Stimulated activated effector memory CD8-positive, alpha-beta T cell treated with anti-CD3 and anti-CD28 coated beads, Interleukin-12 subunit alpha, Interleukin-12 subunit beta, amount 100 ng/mL, for 72 hours (primary cell): ENCODE measurements around the gene MRPL51.
"Not testable (repeated sequence)": the region's sequence is repeated elsewhere in the genome, so short reads cannot be mapped to it uniquely, and the experiment has no call there.

Experiments
- ATAC-seq: fragments of 150-1000 bp; cut with Tn5 transposase; 2 replicates; pipeline ENCODE4 v1.10.0; 2021
- DNase-seq, 2 donors: peaks; one replicate each; pipeline ENCODE4 v3.0.0; 2021 to 2022; ENCODE audit warnings: low spot score in 2 of 2
- H3K27ac Mint-ChIP-seq: one replicate; pipeline ENCODE4 v1.8.0; 2022; ENCODE audit warnings: mild to moderate bottlenecking, mixed read lengths
- H3K36me3 Mint-ChIP-seq: one replicate; pipeline ENCODE4 v1.8.0; 2022; ENCODE audit warnings: mild to moderate bottlenecking, mixed read lengths
- H3K4me1 Mint-ChIP-seq: one replicate; pipeline ENCODE4 v1.8.0; 2022; ENCODE audit warnings: mixed read lengths
- H3K4me3 Mint-ChIP-seq: one replicate; pipeline ENCODE4 v1.8.0; 2022; ENCODE audit warnings: mild to moderate bottlenecking, mixed read lengths
- H3K9me3 Mint-ChIP-seq: one replicate; pipeline ENCODE4 v1.8.0; 2022; ENCODE audit warnings: mixed read lengths

The MRPL51 gene

GRCh38 chr12:6520186-6520585, 27.1 kb upstream of the MRPL51 start:
- Mint-ChIP-seq H3K27ac (peak overlapping the region; percentile 72), H3K9me3 (no peaks in the 10 kb centered on the region), H3K36me3 (peaks cover 100% of the 10 kb centered on the region), H3K4me1 (no peaks in the 10 kb centered on the region), H3K4me3 (no peak overlapping the region)
- ATAC-seq, result no peak
- DNase-seq, result no peak

- Mint-ChIP-seq H3K9me3 (no peaks in the 10 kb centered on the region), H3K27ac (no peak overlapping the region), H3K36me3 (peaks cover 88% of the 10 kb centered on the region), H3K4me3 (no peak overlapping the region), H3K4me1 (no peaks in the 10 kb centered on the region)
- DNase-seq, result no peak
- ATAC-seq, result no peak
These were observed 15.0 kb upstream of the MRPL51 start for GRCh38 chr12:6508087-6508486.

DNA sequence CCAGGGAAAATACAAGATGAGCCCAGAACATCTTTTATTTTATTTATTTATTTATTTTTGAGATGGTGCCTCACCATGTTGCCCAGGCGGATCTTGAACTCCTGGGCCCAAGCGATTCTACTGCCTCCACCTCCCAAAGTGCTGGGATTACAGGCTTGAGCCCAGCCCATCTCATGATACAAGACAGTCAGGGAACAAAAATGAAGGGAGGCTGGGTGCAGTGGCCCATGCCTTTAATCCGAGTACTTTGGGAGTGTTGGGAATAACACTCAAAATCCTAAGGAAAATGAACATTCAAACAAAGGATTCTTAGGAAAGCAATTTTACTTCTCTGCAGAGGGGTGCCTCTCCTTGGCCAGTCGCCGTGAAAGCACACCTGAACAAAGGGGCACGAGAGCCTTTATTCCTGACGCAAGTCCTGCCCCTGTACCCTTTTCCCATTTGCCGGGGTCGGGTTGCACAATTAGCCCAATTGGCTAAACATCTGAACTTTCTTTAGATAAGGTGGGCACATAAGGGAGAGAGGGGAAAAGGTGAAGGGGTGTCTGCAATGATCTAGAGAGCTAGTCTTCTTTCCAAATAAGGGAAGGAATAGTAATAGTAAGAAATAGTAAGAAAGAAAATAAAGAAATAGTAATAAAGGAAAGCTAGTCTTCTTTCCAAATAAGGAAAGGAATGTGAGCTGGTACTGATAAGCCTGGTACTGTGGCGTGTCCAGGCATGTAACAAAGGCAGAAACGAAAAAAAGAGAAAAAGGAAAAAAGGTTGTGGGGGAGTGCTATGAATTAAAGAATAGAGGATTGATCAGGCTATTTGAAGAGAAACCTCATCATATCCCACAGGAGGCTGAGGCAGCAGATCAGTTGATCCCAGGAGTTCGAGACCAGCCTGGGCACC, 14.3 kb upstream of the MRPL51 start:
- Mint-ChIP-seq H3K4me1 (no peaks in the 10 kb centered on the region), H3K36me3 (peaks cover 80% of the 10 kb centered on the region), H3K4me3 (no peak overlapping the region), H3K9me3 (no peaks in the 10 kb centered on the region), H3K27ac (no peak overlapping the region)
- DNase-seq (no peak), ATAC-seq (no peak)

GRCh38 chr12:6500466-6500865, 7.4 kb upstream of the MRPL51 start:
- Mint-ChIP-seq H3K4me1 (peaks cover 8% of the 10 kb centered on the region), H3K9me3 (no peaks in the 10 kb centered on the region), H3K36me3 (peaks cover 14% of the 10 kb centered on the region), H3K27ac (no peak overlapping the region), H3K4me3 (no peak overlapping the region)
- DNase-seq, result no peak
- no peak for ATAC-seq

- H3K9me3 Mint-ChIP-seq, H3K27ac Mint-ChIP-seq, H3K4me3 Mint-ChIP-seq, H3K36me3 Mint-ChIP-seq, ATAC-seq, DNase-seq: not testable (repeated sequence)
- peaks cover 22% of the 10 kb centered on the region for H3K4me1 Mint-ChIP-seq
These were observed 4.2 kb upstream of the MRPL51 start for GRCh38 chr12:6497291-6497690.

- H3K27ac Mint-ChIP-seq, result peak overlapping the region; percentile 98
These were observed 1.9 kb upstream of the MRPL51 start for GRCh38 chr12:6494968-6495367.

GRCh38 chr12:6494258-6494743, 1.2 kb upstream of the MRPL51 start:
- Mint-ChIP-seq H3K36me3 (peaks cover 18% of the 10 kb centered on the region), H3K27ac (peak overlapping the region; percentile 98), H3K9me3 (no peaks in the 10 kb centered on the region), H3K4me3 (peak overlapping the region; percentile 88), H3K4me1 (peaks cover 27% of the 10 kb centered on the region)
- DNase-seq, result no peak
- ATAC-seq, result peak; percentile 55

More at GRCh38 chr12:6494968-6495367, 1.9 kb upstream of the MRPL51 start:
- Mint-ChIP-seq H3K9me3 (no peaks in the 10 kb centered on the region), H3K36me3 (peaks cover 18% of the 10 kb centered on the region), H3K4me3 (peak overlapping the region; percentile 88), H3K4me1 (peaks cover 27% of the 10 kb centered on the region)
- ATAC-seq (no peak), DNase-seq (no peak)

DNA sequence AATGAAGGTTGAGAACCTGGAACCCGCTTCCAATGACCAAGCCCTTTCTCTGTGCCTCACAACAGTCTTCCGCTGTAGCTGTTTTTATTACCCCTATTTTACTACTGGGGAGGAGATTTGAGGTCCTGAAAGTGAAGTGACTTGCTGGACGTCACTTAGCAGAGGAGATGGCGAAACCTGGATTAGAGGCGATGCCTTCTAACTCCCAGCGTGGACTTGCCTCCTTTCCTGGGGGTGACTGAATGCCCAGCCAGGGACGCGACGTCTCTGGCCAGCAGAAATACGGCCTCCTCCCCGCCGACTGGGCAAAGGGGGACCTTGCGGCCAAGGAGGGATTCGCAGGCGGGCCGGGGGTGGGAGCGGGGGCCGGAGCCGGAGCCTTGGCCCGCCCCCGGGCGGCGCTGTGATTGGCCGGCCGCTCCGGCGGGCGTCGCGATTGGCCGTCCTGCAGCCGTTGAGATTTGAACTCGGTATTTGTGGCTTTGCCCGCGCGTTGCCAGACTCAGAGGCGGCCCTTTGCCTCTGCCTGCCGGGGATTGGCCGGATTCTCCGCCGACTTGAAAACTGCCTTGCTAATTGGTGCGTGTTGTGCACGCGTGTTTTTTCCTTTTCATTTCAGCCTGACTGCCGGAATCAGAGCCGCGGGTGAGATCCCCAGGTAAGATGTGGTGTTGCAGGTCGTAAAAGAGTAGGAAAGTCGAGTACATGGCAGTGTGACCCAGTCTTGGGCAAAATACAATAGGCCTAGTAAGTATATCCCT, 615 bp upstream of the MRPL51 start, which contains the start of gene NCAPD2:
Gene NCAPD2 (plus strand): TSS at position 606 of the 761 bp plus-strand sequence. CDS start 997 bp downstream, outside the sequence.
- H3K36me3 Mint-ChIP-seq, result peaks cover 18% of the 10 kb centered on the region
- peak within 1 kb of the TSS; percentile 98 for H3K27ac Mint-ChIP-seq
- ATAC-seq (peak; percentile 92), DNase-seq (peak; percentile 86 to 95)
- peak within 1 kb of the TSS; percentile 88 for H3K4me3 Mint-ChIP-seq
- no peaks in the 10 kb centered on the region for H3K9me3 Mint-ChIP-seq
- H3K4me1 Mint-ChIP-seq, result peaks cover 27% of the 10 kb centered on the region

DNA sequence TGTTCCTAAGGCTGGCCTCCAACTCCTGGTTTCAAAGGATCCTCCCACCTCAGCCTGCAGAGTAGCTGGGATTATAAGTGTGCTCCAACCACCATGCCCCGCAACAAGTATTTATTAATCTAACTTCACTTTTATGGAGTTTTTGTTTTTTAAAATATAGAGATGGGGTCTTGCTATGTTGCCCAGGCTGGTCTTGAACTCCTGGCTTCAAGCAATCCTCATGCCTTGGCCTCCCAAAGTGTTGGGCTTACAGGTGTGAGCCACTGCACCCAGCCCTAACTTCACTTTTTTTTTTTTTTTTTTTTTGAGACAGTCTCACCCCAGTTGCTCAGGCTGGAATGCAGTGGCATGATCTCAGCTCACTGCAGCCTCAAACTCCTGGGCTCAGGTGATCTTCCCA, 2.4 kb downstream of the MRPL51 start:
- Mint-ChIP-seq H3K4me1 (peaks cover 20% of the 10 kb centered on the region), H3K36me3 (peaks cover 18% of the 10 kb centered on the region)
- not testable (repeated sequence) for H3K4me3 Mint-ChIP-seq, H3K27ac Mint-ChIP-seq, DNase-seq, ATAC-seq, H3K9me3 Mint-ChIP-seq

DNA sequence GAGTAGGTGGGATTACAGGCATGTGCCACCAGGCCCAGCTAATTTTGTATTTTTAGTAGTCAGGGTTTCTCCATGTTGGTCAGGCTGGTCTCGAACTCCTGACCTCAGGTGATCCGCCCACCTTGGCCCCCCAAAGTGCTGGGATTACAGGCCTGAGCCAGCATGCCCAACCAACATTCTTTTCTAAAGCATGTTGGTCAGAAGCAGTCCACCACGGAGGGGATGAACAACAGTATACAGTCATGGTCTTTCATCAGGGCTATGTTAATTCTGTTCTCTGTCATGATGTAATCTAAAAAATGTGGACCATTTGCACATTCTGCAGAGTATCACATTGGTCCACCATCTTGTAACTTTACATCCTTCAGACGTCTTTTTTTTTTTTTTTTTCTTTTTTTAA, 3.6 kb downstream of the MRPL51 start:
- no peak overlapping the region for H3K4me3 Mint-ChIP-seq
- H3K36me3 Mint-ChIP-seq, result peaks cover 18% of the 10 kb centered on the region
- DNase-seq (no peak), ATAC-seq (no peak)
- H3K4me1 Mint-ChIP-seq, result peaks cover 9% of the 10 kb centered on the region
- no peaks in the 10 kb centered on the region for H3K9me3 Mint-ChIP-seq
- H3K27ac Mint-ChIP-seq, result no peak overlapping the region

DNA sequence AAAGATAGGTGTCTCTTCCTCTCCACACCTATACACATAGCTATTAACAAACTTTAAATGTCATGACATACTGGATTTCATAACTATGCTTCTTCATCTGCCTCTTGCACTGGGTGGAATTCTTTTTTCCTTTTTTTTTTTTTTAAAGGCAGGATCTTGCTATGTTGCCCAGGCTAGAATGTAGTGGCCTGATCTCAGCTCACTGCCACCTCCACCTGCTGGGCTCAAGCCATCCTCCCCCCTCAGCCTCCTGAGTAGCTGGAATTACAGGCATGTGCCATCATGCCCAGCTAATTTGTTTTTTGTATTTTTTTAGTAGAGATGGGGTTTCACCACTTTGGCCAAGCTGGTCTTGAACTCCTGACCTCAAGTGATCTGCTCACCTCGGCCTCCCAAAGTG, 4.8 kb downstream of the MRPL51 start:
- H3K27ac Mint-ChIP-seq, result no peak overlapping the region
- no peaks in the 10 kb centered on the region for H3K9me3 Mint-ChIP-seq
- H3K4me3 Mint-ChIP-seq, result no peak overlapping the region
- ATAC-seq (no peak), DNase-seq (no peak)
- H3K36me3 Mint-ChIP-seq, result peaks cover 18% of the 10 kb centered on the region
- peaks cover 8% of the 10 kb centered on the region for H3K4me1 Mint-ChIP-seq

- no peaks in the 10 kb centered on the region for H3K36me3 Mint-ChIP-seq
- no peaks in the 10 kb centered on the region for H3K4me1 Mint-ChIP-seq
- H3K27ac Mint-ChIP-seq, result no peak overlapping the region
- no peaks in the 10 kb centered on the region for H3K9me3 Mint-ChIP-seq
- DNase-seq, result no peak
- H3K4me3 Mint-ChIP-seq, result no peak overlapping the region
- ATAC-seq, result no peak
These were observed 14.6 kb downstream of the MRPL51 start for GRCh38 chr12:6478416-6478815.

- not testable (repeated sequence) for H3K9me3 Mint-ChIP-seq, H3K36me3 Mint-ChIP-seq, DNase-seq, H3K4me3 Mint-ChIP-seq, H3K4me1 Mint-ChIP-seq, H3K27ac Mint-ChIP-seq, ATAC-seq
These were observed 15.3 kb downstream of the MRPL51 start for GRCh38 chr12:6477601-6478377.

- H3K9me3 Mint-ChIP-seq, result no peaks in the 10 kb centered on the region
- H3K4me3 Mint-ChIP-seq, result no peak overlapping the region
- H3K36me3 Mint-ChIP-seq, result peaks cover 1% of the 10 kb centered on the region
- no peak overlapping the region for H3K27ac Mint-ChIP-seq
- DNase-seq (no peak), ATAC-seq (no peak)
- H3K4me1 Mint-ChIP-seq, result peaks cover 7% of the 10 kb centered on the region
These were observed 16.6 kb downstream of the MRPL51 start for GRCh38 chr12:6476489-6476888.
